Choroid plexus epithelial cell (primary cell): ENCODE results near the gene FUBP3.
A peak's percentile ranks its signal among the peaks of the same experiment; 100 is the strongest.

Experiments
- DNase-seq: peaks from one replicate; pipeline ENCODE4 v3.0.0-alpha.2; 2010; ENCODE audit warnings: low read depth
- H3K4me3 ChIP-seq: 2 replicates; pipeline ENCODE4 v1.5.1; 2011; ENCODE audit warnings: low read depth, mild to moderate bottlenecking, control low read depth, low read length, moderate library complexity
- TF ChIP-seq, protein P1 (sequence below): conservative IDR thresholded peaks from 2 replicates; pipeline ENCODE4 v1.5.1; 2011; ENCODE audit warnings: low read depth, mild to moderate bottlenecking, control low read depth, inconsistent platforms, low read length, moderate library complexity

Gene FUBP3

DNA sequence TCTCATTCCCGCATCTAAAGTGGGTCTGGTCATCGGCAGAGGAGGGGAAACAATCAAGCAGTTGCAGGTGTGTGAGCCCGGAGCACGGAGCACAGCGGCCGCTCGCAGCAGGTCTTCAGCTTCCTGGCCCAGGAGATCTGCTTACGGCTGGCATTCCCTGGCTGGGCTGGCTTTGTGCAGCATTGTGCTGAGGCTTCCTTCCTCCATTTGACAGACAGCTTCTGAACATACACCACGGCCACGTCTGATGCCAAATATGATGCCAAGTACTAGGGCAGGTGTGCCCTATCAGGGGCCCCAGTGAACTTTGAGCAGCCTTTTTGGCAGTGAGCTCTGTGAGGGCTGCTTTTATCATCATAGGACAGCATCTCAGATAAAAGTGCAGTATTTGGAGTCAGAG, 37.1 kb downstream of the FUBP3 start:
- H3K4me3 ChIP-seq, result no peak overlapping the region
- DNase-seq, result no peak
- TF ChIP-seq, protein P1, sequence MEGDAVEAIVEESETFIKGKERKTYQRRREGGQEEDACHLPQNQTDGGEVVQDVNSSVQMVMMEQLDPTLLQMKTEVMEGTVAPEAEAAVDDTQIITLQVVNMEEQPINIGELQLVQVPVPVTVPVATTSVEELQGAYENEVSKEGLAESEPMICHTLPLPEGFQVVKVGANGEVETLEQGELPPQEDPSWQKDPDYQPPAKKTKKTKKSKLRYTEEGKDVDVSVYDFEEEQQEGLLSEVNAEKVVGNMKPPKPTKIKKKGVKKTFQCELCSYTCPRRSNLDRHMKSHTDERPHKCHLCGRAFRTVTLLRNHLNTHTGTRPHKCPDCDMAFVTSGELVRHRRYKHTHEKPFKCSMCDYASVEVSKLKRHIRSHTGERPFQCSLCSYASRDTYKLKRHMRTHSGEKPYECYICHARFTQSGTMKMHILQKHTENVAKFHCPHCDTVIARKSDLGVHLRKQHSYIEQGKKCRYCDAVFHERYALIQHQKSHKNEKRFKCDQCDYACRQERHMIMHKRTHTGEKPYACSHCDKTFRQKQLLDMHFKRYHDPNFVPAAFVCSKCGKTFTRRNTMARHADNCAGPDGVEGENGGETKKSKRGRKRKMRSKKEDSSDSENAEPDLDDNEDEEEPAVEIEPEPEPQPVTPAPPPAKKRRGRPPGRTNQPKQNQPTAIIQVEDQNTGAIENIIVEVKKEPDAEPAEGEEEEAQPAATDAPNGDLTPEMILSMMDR, result no peak

DNA sequence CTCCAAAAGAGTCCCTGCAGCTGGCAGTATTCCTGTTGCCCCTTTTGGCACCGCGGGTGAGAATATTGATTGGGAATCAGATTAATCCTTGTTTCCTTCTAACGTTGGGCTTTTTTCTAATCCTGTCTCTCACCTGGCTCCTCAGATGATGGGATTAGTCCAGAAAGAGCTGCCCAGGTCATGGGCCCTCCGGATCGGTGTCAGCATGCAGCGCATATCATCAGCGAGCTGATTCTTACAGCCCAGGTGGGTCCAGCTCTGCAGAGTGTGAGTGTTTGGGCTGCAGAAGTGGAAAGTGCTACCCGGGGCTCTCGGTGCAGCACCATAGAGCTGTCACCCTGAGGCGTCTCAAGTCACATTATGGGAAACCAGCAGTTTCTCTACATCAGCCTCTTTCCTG, 44.1 kb downstream of the FUBP3 start:
- TF ChIP-seq, protein P1, result no peak
- DNase-seq, result no peak
- H3K4me3 ChIP-seq, result no peak overlapping the region

DNA sequence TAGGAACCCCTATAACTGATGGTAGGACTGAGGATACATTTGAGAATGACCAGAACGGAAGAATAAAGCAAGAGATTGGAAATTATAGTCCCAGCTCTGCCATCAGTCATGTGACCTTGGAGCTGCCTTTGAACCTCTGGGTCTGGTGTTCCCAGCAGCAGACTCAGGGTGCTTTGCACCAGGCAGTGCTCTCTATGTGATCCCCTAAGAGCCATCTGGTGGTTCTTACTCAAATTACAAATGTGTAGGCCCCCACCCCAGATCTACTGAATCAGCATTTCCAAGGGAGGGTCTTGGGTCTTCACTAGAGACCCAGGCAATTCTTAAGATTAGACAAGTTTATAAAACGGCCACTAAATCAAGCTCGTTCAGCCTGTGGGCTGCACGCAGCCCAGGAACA, 44.8 kb downstream of the FUBP3 start:
- no peak for DNase-seq
- no peak overlapping the region for H3K4me3 ChIP-seq
- TF ChIP-seq, protein P1, result no peak

DNA sequence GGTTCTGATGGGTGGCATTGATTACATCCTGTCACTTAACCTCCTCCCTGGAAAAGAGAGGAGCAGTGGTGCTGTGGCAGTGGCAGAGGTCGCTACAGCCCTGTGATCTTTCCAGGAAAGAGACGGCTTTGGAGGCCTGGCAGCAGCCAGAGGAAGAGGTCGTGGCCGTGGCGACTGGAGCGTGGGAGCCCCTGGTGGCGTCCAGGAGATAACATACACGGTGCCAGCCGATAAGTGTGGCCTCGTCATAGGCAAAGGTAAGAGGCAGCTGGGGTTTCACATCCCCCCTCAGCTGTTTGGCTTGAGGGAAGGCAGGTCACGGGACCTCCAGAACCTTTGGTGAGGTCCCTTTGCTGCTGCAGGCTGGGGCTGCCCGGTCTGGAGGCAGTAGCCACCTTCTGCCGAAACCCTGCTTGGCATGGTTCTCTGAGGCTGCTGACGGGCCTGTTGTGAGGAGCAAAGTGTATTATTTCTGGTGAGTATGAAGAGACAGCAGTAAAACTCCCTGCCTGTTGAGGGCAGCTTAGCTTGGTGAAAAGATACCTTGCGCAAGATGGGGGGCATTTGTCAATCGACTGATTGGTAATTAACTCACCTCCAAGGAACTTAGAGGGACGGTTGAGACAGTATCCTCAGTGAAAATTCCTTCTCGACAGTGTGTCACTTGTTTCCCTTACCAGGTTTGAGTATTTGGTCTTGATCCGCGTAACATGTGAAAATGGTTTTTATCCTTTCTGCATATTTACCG, 47.0 kb downstream of the FUBP3 start:
- no peak overlapping the region for H3K4me3 ChIP-seq
- TF ChIP-seq, protein P1, result peak; percentile 20
- DNase-seq, result no peak

DNA sequence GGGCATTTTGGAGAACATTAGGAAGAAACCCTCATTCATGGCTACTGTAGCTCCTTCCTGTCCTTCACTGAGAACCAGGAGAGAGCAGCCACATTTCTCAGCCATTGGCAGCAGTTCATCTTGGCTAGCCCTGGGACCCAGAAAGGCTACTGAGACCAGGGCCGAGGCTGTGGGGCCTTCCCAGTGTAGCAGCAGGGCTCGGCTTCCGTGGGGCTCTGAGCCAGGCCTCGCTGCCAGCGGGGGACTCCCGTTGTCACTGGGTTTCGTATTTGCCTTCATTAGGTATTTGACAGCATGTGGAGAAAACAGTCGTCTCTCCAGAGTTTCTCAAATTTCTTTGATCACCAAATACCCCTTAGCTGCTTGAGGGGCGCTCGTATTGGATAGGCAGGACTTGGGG, 47.7 kb downstream of the FUBP3 start:
- H3K4me3 ChIP-seq, result no peak overlapping the region
- DNase-seq, result no peak
- TF ChIP-seq, protein P1, result no peak

DNA sequence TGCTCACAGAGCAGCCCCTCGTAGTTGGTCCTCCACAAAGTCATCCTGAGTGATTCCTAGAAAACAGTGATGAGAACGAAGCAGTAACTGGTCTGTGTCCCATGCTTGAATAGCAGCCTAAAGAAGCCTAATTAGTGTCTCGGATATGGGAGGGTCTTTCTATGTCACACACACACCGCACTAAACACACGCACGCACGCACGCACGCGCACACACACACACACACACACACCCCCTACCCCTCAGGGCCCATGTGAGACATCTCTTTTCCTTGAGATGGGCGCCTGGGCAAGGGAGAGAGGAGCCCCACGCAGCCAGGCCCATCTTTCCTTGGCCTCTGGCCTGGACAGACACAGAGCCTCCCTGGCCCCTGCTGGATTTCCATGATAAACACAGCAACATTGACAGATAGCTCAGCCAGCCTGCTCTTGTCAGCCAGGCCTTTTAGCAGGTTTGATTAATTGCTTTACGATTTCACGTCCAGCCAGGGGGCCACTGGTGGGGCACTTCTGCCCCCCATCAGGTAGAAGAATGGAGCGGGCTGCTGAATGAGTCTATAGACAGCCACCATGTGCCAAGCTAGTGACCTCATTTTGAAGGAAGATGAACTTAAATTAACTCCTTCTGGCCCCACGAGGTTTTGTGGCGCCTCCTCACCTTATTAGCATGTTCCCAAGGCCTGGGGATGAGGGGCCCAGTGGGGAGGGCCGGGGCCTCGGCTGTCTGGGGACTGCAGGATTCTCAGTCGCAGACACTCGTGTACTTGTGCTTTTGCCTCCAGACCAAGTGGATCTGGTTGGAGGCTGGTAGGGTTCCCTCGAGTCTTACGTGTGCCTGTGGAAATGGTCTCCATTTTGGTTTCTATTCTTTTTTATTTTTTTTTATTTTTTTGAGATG, 48.8 kb downstream of the FUBP3 start:
- H3K4me3 ChIP-seq, result no peak overlapping the region
- TF ChIP-seq, protein P1, result no peak
- no peak for DNase-seq
